Breast epithelium (tissue), 3 donors: ENCODE measurements around the gene ATP6V0E2.

Source experiments
- CTCF ChIP-seq, 3 donors: fragments of 450-650 bp; IDR thresholded peaks; one replicate each; pipeline ENCODE4 v1.5.1; 2016 to 2017; ENCODE audit warnings: antibody characterized with exemption in 3 of 3, mild to moderate bottlenecking in 3 of 3, moderate library complexity in 3 of 3
- POLR2AphosphoS5 ChIP-seq, 3 donors: sonication (generic); formaldehyde crosslinking; IDR thresholded peaks; one replicate each; pipeline ENCODE4 v1.6.1; 2017; ENCODE audit warnings: antibody characterized with exemption in 3 of 3

- TF ChIP-seq CTCF (IDR thresholded peaks at IDR 0.05) (no peak), POLR2AphosphoS5 (IDR thresholded peaks at IDR 0.05) (no peak)
Measured at GRCh38 chr7:149833495-149834130, 40.2 kb upstream of the ATP6V0E2 start.
